Trophoblast cell (in vitro differentiated cells and primary cell): ENCODE measurements around the gene APOC3.
A peak's percentile ranks its signal among the peaks of the same experiment; 100 is the strongest.

ENCODE experiments used
- DNase-seq, 2 donors: peaks; one replicate each; pipeline ENCODE4 v3.0.0-alpha.2; 2016
- H2AFZ ChIP-seq: 2 replicates; pipeline ENCODE4 v1.6.1; 2013; ENCODE audit warnings: low read length, moderate library complexity, mild to moderate bottlenecking; ENCODE audit not compliant: insufficient read depth, poor library complexity
- H2AK5ac ChIP-seq: 2 replicates; pipeline ENCODE4 v1.6.1; 2013; ENCODE audit warnings: mild to moderate bottlenecking, low read length
- H2BK120ac ChIP-seq: 2 replicates; pipeline ENCODE4 v1.6.1; 2013; ENCODE audit warnings: low read length, mild to moderate bottlenecking, moderate library complexity; ENCODE audit not compliant: insufficient read depth, poor library complexity
- H2BK12ac ChIP-seq: 2 replicates; pipeline ENCODE4 v1.6.1; 2013; ENCODE audit warnings: mild to moderate bottlenecking, low read length, moderate library complexity
- H2BK5ac ChIP-seq: 2 replicates; pipeline ENCODE4 v1.6.1; 2013; ENCODE audit warnings: low read length, low read depth, moderate library complexity, mild to moderate bottlenecking; ENCODE audit not compliant: poor library complexity
- H3K14ac ChIP-seq: 2 replicates; pipeline ENCODE4 v1.6.1; 2013; ENCODE audit warnings: mild to moderate bottlenecking, low read length
- H3K18ac ChIP-seq: 2 replicates; pipeline ENCODE4 v1.6.1; 2013; ENCODE audit warnings: mild to moderate bottlenecking, low read length
- H3K23ac ChIP-seq: 2 replicates; pipeline ENCODE4 v1.6.1; 2013; ENCODE audit warnings: low read length
- H3K27ac ChIP-seq: 2 replicates; pipeline ENCODE4 v1.5.1; 2013; ENCODE audit warnings: low read depth, mild to moderate bottlenecking, inconsistent platforms, low read length, moderate library complexity
- H3K27me3 ChIP-seq: 2 replicates; pipeline ENCODE4 v1.6.1; 2013; ENCODE audit warnings: inconsistent platforms, mild to moderate bottlenecking, low read length, moderate library complexity; ENCODE audit not compliant: insufficient read depth
- H3K36me3 ChIP-seq, 2 experiments: 1 replicate in 1 of 2; 2 replicates in 1 of 2; pipeline ENCODE4 v1.6.1; 2013; ENCODE audit warnings: low read length in 2 of 2, mild to moderate bottlenecking in 2 of 2, moderate library complexity in 1 of 2; ENCODE audit not compliant: insufficient read depth in 2 of 2, control insufficient read depth in 1 of 2
- H3K4ac ChIP-seq: 2 replicates; pipeline ENCODE4 v1.6.1; 2013; ENCODE audit warnings: low read depth, mild to moderate bottlenecking, low read length, moderate library complexity
- H3K4me1 ChIP-seq, 2 experiments: 1 replicate in 1 of 2; 2 replicates in 1 of 2; pipeline ENCODE4 v1.6.1; 2013; ENCODE audit warnings: low read length in 2 of 2, mild to moderate bottlenecking in 2 of 2, moderate library complexity in 1 of 2; ENCODE audit not compliant: insufficient read depth in 2 of 2, control insufficient read depth in 1 of 2
- H3K4me2 ChIP-seq: 2 replicates; pipeline ENCODE4 v1.6.1; 2013; ENCODE audit warnings: inconsistent platforms, mild to moderate bottlenecking, low read length, moderate library complexity
- H3K4me3 ChIP-seq: 2 replicates; pipeline ENCODE4 v1.5.1; 2013; ENCODE audit warnings: mild to moderate bottlenecking, low read depth, low read length, inconsistent platforms
- H3K79me1 ChIP-seq: one replicate; pipeline ENCODE4 v1.6.1; 2013; ENCODE audit warnings: low read length
- H3K79me2 ChIP-seq: 2 replicates; pipeline ENCODE4 v1.6.1; 2013; ENCODE audit warnings: low read length, mild to moderate bottlenecking; ENCODE audit not compliant: control insufficient read depth, insufficient read depth, poor library complexity
- H3K9ac ChIP-seq: 2 replicates; pipeline ENCODE4 v1.6.1; 2013; ENCODE audit warnings: mild to moderate bottlenecking, low read length
- H3K9me3 ChIP-seq: 2 replicates; pipeline ENCODE4 v1.6.1; 2013; ENCODE audit warnings: low read depth, mild to moderate bottlenecking, control low read depth, inconsistent platforms, low read length; ENCODE audit not compliant: insufficient read depth
- H4K12ac ChIP-seq: 2 replicates; pipeline ENCODE4 v1.6.1; 2013; ENCODE audit warnings: low read depth, mild to moderate bottlenecking, low read length, moderate library complexity
- H4K8ac ChIP-seq: 2 replicates; pipeline ENCODE4 v1.6.1; 2013; ENCODE audit warnings: low read depth, mild to moderate bottlenecking, low read length, moderate library complexity
- H4K91ac ChIP-seq: one replicate; pipeline ENCODE4 v1.6.1; 2013; ENCODE audit warnings: low read depth, mild to moderate bottlenecking, low read length, moderate library complexity
- WGBS: extraction: QIAGEN DNeasy Blood & Tissue Kit; methylation state at CpG from one replicate; pipeline ENCODE4 v1.1.7; 2013; ENCODE audit warnings: missing lambda C conversion rate; ENCODE audit not compliant: insufficient read length, insufficient coverage; ENCODE audit errors: extremely low coverage; 5-methylcytosine and 5-hydroxymethylcytosine counted together

Gene APOC3

DNA sequence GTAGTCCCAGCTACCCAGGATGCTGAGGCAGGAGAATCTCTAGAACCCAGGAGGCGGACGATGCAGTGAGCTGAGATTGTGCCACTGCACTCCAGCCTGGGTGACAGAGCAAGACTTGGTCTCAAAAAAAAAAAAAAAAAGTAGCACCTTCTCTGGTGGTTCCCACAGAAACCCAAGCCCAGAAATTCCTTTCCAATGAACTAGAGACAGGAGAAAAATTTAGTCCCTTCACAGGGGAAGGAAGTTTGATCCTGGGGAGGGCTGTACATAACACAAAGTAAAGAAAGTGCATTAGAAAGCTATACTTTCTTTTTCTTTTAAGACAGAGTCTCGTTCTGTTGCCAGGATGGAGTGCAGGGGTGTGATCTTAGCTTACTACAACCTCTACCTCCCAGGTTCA lies 33.2 kb downstream of the APOC3 start:
- Histone ChIP-seq H2AFZ (no peak overlapping the region), H3K27ac (no peak overlapping the region), H3K23ac (no peak overlapping the region), H3K14ac (no peak overlapping the region), H3K79me2 (no peaks in the 10 kb centered on the region), H3K9me3 (no peaks in the 10 kb centered on the region), H3K18ac (no peak overlapping the region), H3K27me3 (no peaks in the 10 kb centered on the region), H3K36me3 (peaks cover 19 to 40% of the 10 kb centered on the region in 2 experiments), H3K79me1 (no peaks in the 10 kb centered on the region), H3K4ac (no peak overlapping the region), H2BK5ac (no peak overlapping the region), H3K9ac (no peak overlapping the region), H4K91ac (no peak overlapping the region), H3K4me2 (no peak overlapping the region), H2BK12ac (no peak overlapping the region), H4K8ac (no peak overlapping the region), H4K12ac (no peak overlapping the region), H3K4me1 (peaks cover 4 to 6% of the 10 kb centered on the region in 2 experiments), H3K4me3 (no peak overlapping the region), H2BK120ac (no peak overlapping the region), H2AK5ac (no peak overlapping the region)
- DNase-seq, result peak in 1 of 2 donors; percentile 8
- WGBS, result no CpG with 5 or more reads among the region's 3 CpGs

DNA sequence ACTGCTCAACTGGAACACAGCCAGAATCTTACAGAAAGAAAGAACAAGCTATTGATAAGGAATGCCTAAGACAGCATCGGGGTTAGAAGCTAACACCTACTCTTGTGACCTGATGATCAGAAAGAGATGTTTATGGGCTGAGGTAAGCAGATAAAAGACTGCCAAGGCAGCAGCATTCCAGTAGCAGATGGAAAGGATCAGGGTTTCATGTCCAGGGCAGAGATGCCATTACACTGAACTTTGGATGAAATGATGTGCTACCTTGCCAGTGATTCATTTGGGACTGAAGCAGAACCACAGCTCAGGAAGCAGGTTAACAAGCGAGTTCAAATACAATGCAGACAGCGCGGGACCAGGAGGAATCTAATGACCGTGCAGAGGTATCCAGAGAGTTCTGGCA lies 34.8 kb downstream of the APOC3 start:
- H3K9me3 ChIP-seq, result no peaks in the 10 kb centered on the region
- no peak overlapping the region for H4K91ac ChIP-seq
- H4K8ac ChIP-seq, result no peak overlapping the region
- no peak overlapping the region for H3K4me3 ChIP-seq
- no peak overlapping the region for H3K23ac ChIP-seq
- H3K4me1 ChIP-seq, result peaks cover 5 to 8% of the 10 kb centered on the region in 2 experiments
- H3K14ac ChIP-seq, result no peak overlapping the region
- H3K9ac ChIP-seq, result peak overlapping the region; percentile 70
- no peak overlapping the region for H2AK5ac ChIP-seq
- no peaks in the 10 kb centered on the region for H3K27me3 ChIP-seq
- no peak overlapping the region for H4K12ac ChIP-seq
- no peak overlapping the region for H2BK5ac ChIP-seq
- no peak overlapping the region for H3K4ac ChIP-seq
- H2BK12ac ChIP-seq, result no peak overlapping the region
- no CpG with 5 or more reads among the region's 5 CpGs for WGBS
- no peak overlapping the region for H2AFZ ChIP-seq
- H3K79me2 ChIP-seq, result no peaks in the 10 kb centered on the region
- no peaks in the 10 kb centered on the region for H3K79me1 ChIP-seq
- H3K27ac ChIP-seq, result no peak overlapping the region
- H2BK120ac ChIP-seq, result no peak overlapping the region
- no peak overlapping the region for H3K4me2 ChIP-seq
- H3K36me3 ChIP-seq, result peaks cover 8 to 27% of the 10 kb centered on the region in 2 experiments
- DNase-seq, result peak; percentile 79 to 81
- no peak overlapping the region for H3K18ac ChIP-seq

DNA sequence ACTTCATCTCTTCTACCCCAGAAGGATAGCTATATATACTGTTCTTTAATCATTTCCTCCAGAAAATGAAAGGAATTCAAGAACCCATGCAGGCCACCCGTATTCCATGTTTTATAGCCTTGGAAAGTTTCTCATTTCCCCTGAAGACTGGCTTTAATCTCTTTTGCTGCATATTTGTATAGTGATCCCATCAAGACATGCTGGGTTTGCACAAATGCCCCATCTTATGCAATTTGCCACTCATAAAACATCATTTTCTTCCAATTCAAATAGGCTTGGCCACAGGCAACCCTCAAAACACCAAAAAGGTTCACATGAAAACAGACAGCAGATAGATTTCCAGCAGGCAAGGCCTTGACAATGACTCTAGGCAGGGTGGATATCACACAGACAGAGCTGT lies 36.0 kb downstream of the APOC3 start:
- Histone ChIP-seq H3K23ac (no peak overlapping the region), H3K9ac (no peak overlapping the region), H4K91ac (no peak overlapping the region), H3K79me2 (no peaks in the 10 kb centered on the region), H3K27me3 (no peaks in the 10 kb centered on the region), H2BK12ac (no peak overlapping the region), H4K12ac (no peak overlapping the region), H2AK5ac (no peak overlapping the region), H2BK120ac (no peak overlapping the region), H2AFZ (no peak overlapping the region), H3K4ac (no peak overlapping the region), H3K18ac (no peak overlapping the region), H2BK5ac (no peak overlapping the region), H3K27ac (no peak overlapping the region), H3K36me3 (peaks cover 13 to 34% of the 10 kb centered on the region in 2 experiments), H3K4me2 (no peak overlapping the region), H4K8ac (no peak overlapping the region), H3K4me1 (peaks cover 5 to 8% of the 10 kb centered on the region in 2 experiments), H3K14ac (no peak overlapping the region), H3K4me3 (no peak overlapping the region), H3K9me3 (no peaks in the 10 kb centered on the region), H3K79me1 (no peaks in the 10 kb centered on the region)
- DNase-seq, result peak; percentile 69 to 81
- WGBS, result no CpG with 5 or more reads among the region's 1 CpG

DNA sequence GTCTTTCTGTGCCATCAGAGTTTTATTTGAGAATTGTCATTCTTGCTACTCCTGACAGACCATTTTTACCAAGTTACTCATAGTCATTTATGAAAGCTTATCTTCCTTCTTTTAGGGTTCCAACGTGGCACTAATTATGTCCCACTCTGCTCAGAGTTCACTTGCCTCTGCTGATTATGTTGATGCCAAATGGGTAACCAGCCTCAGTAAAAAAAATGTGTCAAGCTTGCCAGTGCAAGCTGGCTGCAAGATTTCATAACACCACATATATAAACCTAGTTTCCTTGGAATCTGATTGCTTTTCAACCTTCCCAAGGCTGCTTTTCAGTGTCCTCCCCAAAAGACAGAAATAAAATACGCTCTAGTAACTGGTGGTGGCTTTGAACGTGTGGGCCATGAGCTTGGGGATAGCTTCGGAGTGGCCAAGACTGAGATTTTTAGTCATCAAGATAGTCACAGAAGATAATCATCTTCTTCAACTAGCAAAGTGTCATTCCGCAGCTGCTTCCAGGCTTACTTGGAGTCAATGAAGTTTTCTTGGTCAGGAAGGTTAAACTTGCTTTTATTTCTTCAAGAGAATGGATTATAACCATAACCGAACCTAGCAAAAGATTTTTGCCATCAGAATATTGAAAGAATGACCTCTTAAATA lies 37.2 kb downstream of the APOC3 start:
- Histone ChIP-seq H3K9ac (no peak overlapping the region), H2BK12ac (no peak overlapping the region), H3K9me3 (no peaks in the 10 kb centered on the region), H3K18ac (no peak overlapping the region), H3K4me3 (no peak overlapping the region), H3K14ac (no peak overlapping the region), H3K27ac (no peak overlapping the region), H3K23ac (no peak overlapping the region), H3K79me1 (no peaks in the 10 kb centered on the region), H3K79me2 (no peaks in the 10 kb centered on the region), H2AFZ (no peak overlapping the region), H3K4ac (no peak overlapping the region), H3K27me3 (no peaks in the 10 kb centered on the region), H4K8ac (no peak overlapping the region), H2AK5ac (no peak overlapping the region), H3K4me2 (no peak overlapping the region), H2BK120ac (no peak overlapping the region), H3K4me1 (peaks cover 5 to 8% of the 10 kb centered on the region in 2 experiments), H3K36me3 (peaks cover 13 to 28% of the 10 kb centered on the region in 2 experiments), H2BK5ac (no peak overlapping the region), H4K91ac (no peak overlapping the region), H4K12ac (no peak overlapping the region)
- DNase-seq, result peak; percentile 62 to 87
- no CpG with 5 or more reads among the region's 6 CpGs for WGBS
